GM23338 (cell line): ENCODE results near the gene KRT31. TPM values are rescaled to one million over a fixed set of nuclear protein-coding genes. Genes with fewer than 3 reads are reported as not detected.

Experiments used
- ATAC-seq: fragments of 200-7000 bp; cut with Tn5 transposase; 3 replicates; pipeline ENCODE4 v1.9.1; 2020
- DNase-seq: peaks from one replicate; pipeline ENCODE4 v3.0.0-alpha.2; 2015; ENCODE audit warnings: low spot score
- H2AFZ ChIP-seq: fragments of 200-600 bp; sonication (generic); 2 replicates; pipeline ENCODE4 v1.8.0; 2016; ENCODE audit warnings: antibody characterized with exemption, mild to moderate bottlenecking, moderate library complexity
- H3F3A ChIP-seq: fragments of 200-600 bp; sonication (generic); replicated peaks from 2 replicates; pipeline ENCODE4 v1.8.0; 2017; ENCODE audit warnings: antibody characterized with exemption, mixed run types, low read depth
- H3K27ac ChIP-seq: fragments of 200-600 bp; sonication (generic); 2 replicates; pipeline ENCODE4 v1.6.1; 2016; ENCODE audit warnings: low read depth
- H3K27me3 ChIP-seq: fragments of 200-600 bp; sonication (generic); 2 replicates; pipeline ENCODE4 v1.8.0; 2016; ENCODE audit warnings: mild to moderate bottlenecking, mixed run types, moderate library complexity; ENCODE audit not compliant: insufficient read depth
- H3K36me3 ChIP-seq: fragments of 200-600 bp; sonication (generic); 2 replicates; pipeline ENCODE4 v1.8.0; 2016; ENCODE audit warnings: mild to moderate bottlenecking; ENCODE audit not compliant: insufficient read depth
- H3K4me1 ChIP-seq: fragments of 200-600 bp; sonication (generic); 2 replicates; pipeline ENCODE4 v1.8.0; 2016; ENCODE audit warnings: mild to moderate bottlenecking, moderate library complexity; ENCODE audit not compliant: insufficient read depth
- H3K4me2 ChIP-seq: fragments of 200-600 bp; sonication (generic); 2 replicates; pipeline ENCODE4 v1.7.1; 2017; ENCODE audit warnings: mixed run types
- H3K4me3 ChIP-seq: fragments of 200-600 bp; sonication (generic); 2 replicates; pipeline ENCODE4 v1.6.1; 2016; ENCODE audit warnings: mixed run types
- H3K79me2 ChIP-seq: fragments of 200-600 bp; sonication (generic); replicated peaks from 2 replicates; pipeline ENCODE4 v1.8.0; 2017; ENCODE audit warnings: mild to moderate bottlenecking; ENCODE audit not compliant: insufficient read depth
- H3K9me2 ChIP-seq: fragments of 200-600 bp; sonication (generic); 2 replicates; pipeline ENCODE4 v1.8.0; 2017; ENCODE audit not compliant: insufficient read depth
- H4K20me1 ChIP-seq: fragments of 200-600 bp; sonication (generic); replicated peaks from 2 replicates; pipeline ENCODE4 v1.8.0; 2017; ENCODE audit warnings: mild to moderate bottlenecking; ENCODE audit not compliant: insufficient read depth
- H3K27ac Mint-ChIP-seq: 2 replicates; pipeline ENCODE4 v1.8.0; 2020; ENCODE audit warnings: inconsistent platforms, mild to moderate bottlenecking, moderate library complexity, mixed read lengths
- H3K27me3 Mint-ChIP-seq: 3 replicates; pipeline ENCODE4 v1.8.0; 2022; ENCODE audit warnings: low read depth, mild to moderate bottlenecking, moderate library complexity, mixed read lengths, inconsistent platforms; ENCODE audit not compliant: insufficient read depth, poor library complexity
- H3K36me3 Mint-ChIP-seq: 3 replicates; pipeline ENCODE4 v1.8.0; 2021; ENCODE audit warnings: low read depth, mild to moderate bottlenecking, inconsistent platforms, moderate library complexity, mixed read lengths
- H3K4me1 Mint-ChIP-seq: 3 replicates; pipeline ENCODE4 v1.8.0; 2020; ENCODE audit warnings: mild to moderate bottlenecking, inconsistent platforms, mixed read lengths
- H3K4me3 Mint-ChIP-seq: 3 replicates; pipeline ENCODE4 v1.8.0; 2021; ENCODE audit warnings: moderate library complexity, mild to moderate bottlenecking, inconsistent platforms, mixed read lengths
- H3K9me3 Mint-ChIP-seq: 3 replicates; pipeline ENCODE4 v1.8.0; 2020; ENCODE audit warnings: moderate library complexity, mild to moderate bottlenecking, inconsistent platforms, mixed read lengths
- CREB1 ChIP-seq: fragments of 250-450 bp; sonication (Bioruptor Pico); IDR thresholded peaks from 2 replicates; pipeline ENCODE4 v1.5.0; 2020; ENCODE audit warnings: low read depth, mild to moderate bottlenecking, moderate library complexity
- ETS1 ChIP-seq: IDR thresholded peaks from 2 replicates; pipeline ENCODE4 v1.6.1; 2016; ENCODE audit warnings: antibody characterized with exemption
- EZH2 ChIP-seq: fragments of 200-600 bp; sonication (generic); IDR thresholded peaks from one replicate; pipeline ENCODE4 v1.8.0; 2017; ENCODE audit warnings: antibody characterized with exemption, mild to moderate bottlenecking, low read depth; ENCODE audit not compliant: unreplicated experiment
- EZH2phosphoT487 ChIP-seq: fragments of 200-600 bp; sonication (generic); IDR thresholded peaks from one replicate; pipeline ENCODE4 v1.8.1; 2018; ENCODE audit warnings: antibody characterized with exemption; ENCODE audit not compliant: unreplicated experiment
- JUNB ChIP-seq: IDR thresholded peaks from one replicate; pipeline ENCODE4 v1.6.1; 2016; ENCODE audit warnings: antibody characterized with exemption; ENCODE audit not compliant: unreplicated experiment
- NANOG ChIP-seq: IDR thresholded peaks from 2 replicates; pipeline ENCODE4 v1.6.1; 2016; ENCODE audit warnings: antibody characterized with exemption, borderline replicate concordance
- POLR2AphosphoS5 ChIP-seq: IDR thresholded peaks from 2 replicates; pipeline ENCODE4 v1.6.1; 2016; ENCODE audit warnings: antibody characterized with exemption, low read depth
- STAT1 ChIP-seq: IDR thresholded peaks from one replicate; pipeline ENCODE4 v1.6.1; 2016; ENCODE audit warnings: antibody characterized with exemption; ENCODE audit not compliant: unreplicated experiment
- ZNF114 ChIP-seq: fragments of 250-450 bp; sonication (Bioruptor Pico); IDR thresholded peaks from 2 replicates; pipeline ENCODE4 v1.5.0; 2020; ENCODE audit warnings: mild to moderate bottlenecking, moderate library complexity
- ZNF331 ChIP-seq: fragments of 250-450 bp; sonication (Bioruptor Pico); IDR thresholded peaks from 2 replicates; pipeline ENCODE4 v1.5.0; 2020; ENCODE audit warnings: low read depth, mild to moderate bottlenecking, moderate library complexity
- polyA plus RNA-seq: library from polyadenylated mRNA; unstranded; fragments of >200 nt; fragmentation: Nextera tagmentation; extraction: Ambion mirVana; gene quantifications from 2 replicates; pipeline ENCODE4 v1.2.1, GENCODE V29; 2016
- total RNA-seq: library from RNA; depleted of rRNA; stranded (reverse); fragments of >200 nt; shearing (Covaris generic); gene quantifications from 2 replicates; pipeline ENCODE4 v1.2.3, GENCODE V29; 2014
- TF ChIP-seq, protein P1 (sequence below): fragments of 250-450 bp; sonication (Bioruptor Pico); IDR thresholded peaks from 2 replicates; pipeline ENCODE4 v1.5.0; 2020; ENCODE audit warnings: mild to moderate bottlenecking, moderate library complexity
- TF ChIP-seq, protein P2 (sequence below), 2 experiments: fragments of 200-600 bp in 1 of 2; sonication (generic) in 1 of 2; conservative IDR thresholded peaks; 2 replicates each; pipeline versions ENCODE4 v1.5.1 to v1.6.1; 2016 to 2017; ENCODE audit warnings: antibody characterized with exemption in 2 of 2, low read depth in 2 of 2, mild to moderate bottlenecking in 2 of 2, moderate library complexity in 1 of 2
- TF ChIP-seq, protein P3 (sequence below): IDR thresholded peaks from one replicate; pipeline ENCODE4 v1.6.1; 2018; ENCODE audit warnings: antibody characterized with exemption; ENCODE audit not compliant: unreplicated experiment

KRT31 gene
- total and polyA plus RNA-seq, 2 experiments from 2014 or later: not detected

- 0 out of 2 replicates have a peak, but pooled peaks cover 5% of the 10 kb centered on the region for H3K9me2 ChIP-seq
- H3K79me2 ChIP-seq: no peaks in the 10 kb centered on the region
- H3K36me3 Mint-ChIP-seq: no peaks in the 10 kb centered on the region; the same call in 2 of the 3 replicates
- TF ChIP-seq CREB1 (CRISPR knock-in tag) (no peak), ZNF114 (CRISPR knock-in tag) (no peak), POLR2AphosphoS5 (no peak), JUNB (no peak), NANOG (no peak), ETS1 (no peak), ZNF331 (CRISPR knock-in tag) (no peak), STAT1 (no peak), EZH2phosphoT487 (no peak), EZH2 (no peak)
- TF ChIP-seq, protein P1, sequence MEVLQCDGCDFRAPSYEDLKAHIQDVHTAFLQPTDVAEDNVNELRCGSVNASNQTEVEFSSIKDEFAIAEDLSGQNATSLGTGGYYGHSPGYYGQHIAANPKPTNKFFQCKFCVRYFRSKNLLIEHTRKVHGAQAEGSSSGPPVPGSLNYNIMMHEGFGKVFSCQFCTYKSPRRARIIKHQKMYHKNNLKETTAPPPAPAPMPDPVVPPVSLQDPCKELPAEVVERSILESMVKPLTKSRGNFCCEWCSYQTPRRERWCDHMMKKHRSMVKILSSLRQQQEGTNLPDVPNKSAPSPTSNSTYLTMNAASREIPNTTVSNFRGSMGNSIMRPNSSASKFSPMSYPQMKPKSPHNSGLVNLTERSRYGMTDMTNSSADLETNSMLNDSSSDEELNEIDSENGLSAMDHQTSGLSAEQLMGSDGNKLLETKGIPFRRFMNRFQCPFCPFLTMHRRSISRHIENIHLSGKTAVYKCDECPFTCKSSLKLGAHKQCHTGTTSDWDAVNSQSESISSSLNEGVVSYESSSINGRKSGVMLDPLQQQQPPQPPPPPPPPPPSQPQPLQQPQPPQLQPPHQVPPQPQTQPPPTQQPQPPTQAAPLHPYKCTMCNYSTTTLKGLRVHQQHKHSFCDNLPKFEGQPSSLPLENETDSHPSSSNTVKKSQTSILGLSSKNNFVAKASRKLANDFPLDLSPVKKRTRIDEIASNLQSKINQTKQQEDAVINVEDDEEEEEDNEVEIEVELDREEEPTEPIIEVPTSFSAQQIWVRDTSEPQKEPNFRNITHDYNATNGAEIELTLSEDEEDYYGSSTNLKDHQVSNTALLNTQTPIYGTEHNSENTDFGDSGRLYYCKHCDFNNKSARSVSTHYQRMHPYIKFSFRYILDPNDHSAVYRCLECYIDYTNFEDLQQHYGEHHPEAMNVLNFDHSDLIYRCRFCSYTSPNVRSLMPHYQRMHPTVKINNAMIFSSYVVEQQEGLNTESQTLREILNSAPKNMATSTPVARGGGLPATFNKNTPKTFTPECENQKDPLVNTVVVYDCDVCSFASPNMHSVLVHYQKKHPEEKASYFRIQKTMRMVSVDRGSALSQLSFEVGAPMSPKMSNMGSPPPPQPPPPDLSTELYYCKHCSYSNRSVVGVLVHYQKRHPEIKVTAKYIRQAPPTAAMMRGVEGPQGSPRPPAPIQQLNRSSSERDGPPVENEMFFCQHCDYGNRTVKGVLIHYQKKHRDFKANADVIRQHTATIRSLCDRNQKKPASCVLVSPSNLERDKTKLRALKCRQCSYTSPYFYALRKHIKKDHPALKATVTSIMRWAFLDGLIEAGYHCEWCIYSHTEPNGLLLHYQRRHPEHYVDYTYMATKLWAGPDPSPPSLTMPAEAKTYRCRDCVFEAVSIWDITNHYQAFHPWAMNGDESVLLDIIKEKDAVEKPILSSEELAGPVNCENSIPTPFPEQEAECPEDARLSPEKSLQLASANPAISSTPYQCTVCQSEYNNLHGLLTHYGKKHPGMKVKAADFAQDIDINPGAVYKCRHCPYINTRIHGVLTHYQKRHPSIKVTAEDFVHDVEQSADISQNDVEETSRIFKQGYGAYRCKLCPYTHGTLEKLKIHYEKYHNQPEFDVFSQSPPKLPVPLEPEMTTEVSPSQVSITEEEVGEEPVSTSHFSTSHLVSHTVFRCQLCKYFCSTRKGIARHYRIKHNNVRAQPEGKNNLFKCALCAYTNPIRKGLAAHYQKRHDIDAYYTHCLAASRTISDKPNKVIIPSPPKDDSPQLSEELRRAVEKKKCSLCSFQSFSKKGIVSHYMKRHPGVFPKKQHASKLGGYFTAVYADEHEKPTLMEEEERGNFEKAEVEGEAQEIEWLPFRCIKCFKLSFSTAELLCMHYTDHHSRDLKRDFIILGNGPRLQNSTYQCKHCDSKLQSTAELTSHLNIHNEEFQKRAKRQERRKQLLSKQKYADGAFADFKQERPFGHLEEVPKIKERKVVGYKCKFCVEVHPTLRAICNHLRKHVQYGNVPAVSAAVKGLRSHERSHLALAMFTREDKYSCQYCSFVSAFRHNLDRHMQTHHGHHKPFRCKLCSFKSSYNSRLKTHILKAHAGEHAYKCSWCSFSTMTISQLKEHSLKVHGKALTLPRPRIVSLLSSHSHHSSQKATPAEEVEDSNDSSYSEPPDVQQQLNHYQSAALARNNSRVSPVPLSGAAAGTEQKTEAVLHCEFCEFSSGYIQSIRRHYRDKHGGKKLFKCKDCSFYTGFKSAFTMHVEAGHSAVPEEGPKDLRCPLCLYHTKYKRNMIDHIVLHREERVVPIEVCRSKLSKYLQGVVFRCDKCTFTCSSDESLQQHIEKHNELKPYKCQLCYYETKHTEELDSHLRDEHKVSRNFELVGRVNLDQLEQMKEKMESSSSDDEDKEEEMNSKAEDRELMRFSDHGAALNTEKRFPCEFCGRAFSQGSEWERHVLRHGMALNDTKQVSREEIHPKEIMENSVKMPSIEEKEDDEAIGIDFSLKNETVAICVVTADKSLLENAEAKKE: no peak
- TF ChIP-seq, protein P2, sequence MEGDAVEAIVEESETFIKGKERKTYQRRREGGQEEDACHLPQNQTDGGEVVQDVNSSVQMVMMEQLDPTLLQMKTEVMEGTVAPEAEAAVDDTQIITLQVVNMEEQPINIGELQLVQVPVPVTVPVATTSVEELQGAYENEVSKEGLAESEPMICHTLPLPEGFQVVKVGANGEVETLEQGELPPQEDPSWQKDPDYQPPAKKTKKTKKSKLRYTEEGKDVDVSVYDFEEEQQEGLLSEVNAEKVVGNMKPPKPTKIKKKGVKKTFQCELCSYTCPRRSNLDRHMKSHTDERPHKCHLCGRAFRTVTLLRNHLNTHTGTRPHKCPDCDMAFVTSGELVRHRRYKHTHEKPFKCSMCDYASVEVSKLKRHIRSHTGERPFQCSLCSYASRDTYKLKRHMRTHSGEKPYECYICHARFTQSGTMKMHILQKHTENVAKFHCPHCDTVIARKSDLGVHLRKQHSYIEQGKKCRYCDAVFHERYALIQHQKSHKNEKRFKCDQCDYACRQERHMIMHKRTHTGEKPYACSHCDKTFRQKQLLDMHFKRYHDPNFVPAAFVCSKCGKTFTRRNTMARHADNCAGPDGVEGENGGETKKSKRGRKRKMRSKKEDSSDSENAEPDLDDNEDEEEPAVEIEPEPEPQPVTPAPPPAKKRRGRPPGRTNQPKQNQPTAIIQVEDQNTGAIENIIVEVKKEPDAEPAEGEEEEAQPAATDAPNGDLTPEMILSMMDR (conservative IDR thresholded peaks at IDR 0.05; ENCODE audit: low read depth in 2 of 2): no peak
- TF ChIP-seq, protein P3, sequence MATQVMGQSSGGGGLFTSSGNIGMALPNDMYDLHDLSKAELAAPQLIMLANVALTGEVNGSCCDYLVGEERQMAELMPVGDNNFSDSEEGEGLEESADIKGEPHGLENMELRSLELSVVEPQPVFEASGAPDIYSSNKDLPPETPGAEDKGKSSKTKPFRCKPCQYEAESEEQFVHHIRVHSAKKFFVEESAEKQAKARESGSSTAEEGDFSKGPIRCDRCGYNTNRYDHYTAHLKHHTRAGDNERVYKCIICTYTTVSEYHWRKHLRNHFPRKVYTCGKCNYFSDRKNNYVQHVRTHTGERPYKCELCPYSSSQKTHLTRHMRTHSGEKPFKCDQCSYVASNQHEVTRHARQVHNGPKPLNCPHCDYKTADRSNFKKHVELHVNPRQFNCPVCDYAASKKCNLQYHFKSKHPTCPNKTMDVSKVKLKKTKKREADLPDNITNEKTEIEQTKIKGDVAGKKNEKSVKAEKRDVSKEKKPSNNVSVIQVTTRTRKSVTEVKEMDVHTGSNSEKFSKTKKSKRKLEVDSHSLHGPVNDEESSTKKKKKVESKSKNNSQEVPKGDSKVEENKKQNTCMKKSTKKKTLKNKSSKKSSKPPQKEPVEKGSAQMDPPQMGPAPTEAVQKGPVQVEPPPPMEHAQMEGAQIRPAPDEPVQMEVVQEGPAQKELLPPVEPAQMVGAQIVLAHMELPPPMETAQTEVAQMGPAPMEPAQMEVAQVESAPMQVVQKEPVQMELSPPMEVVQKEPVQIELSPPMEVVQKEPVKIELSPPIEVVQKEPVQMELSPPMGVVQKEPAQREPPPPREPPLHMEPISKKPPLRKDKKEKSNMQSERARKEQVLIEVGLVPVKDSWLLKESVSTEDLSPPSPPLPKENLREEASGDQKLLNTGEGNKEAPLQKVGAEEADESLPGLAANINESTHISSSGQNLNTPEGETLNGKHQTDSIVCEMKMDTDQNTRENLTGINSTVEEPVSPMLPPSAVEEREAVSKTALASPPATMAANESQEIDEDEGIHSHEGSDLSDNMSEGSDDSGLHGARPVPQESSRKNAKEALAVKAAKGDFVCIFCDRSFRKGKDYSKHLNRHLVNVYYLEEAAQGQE: no peak
- no peak overlapping the region for H3K4me3 ChIP-seq
- no peaks in the 10 kb centered on the region for H3F3A ChIP-seq
- no peak overlapping the region for H3K4me3 Mint-ChIP-seq
- 0 out of 2 replicates have a peak, but pooled peaks cover 4% of the 10 kb centered on the region for H4K20me1 ChIP-seq
- no peaks in the 10 kb centered on the region for H3K27me3 Mint-ChIP-seq
- H3K4me1 ChIP-seq: no peaks in the 10 kb centered on the region
- H3K27ac ChIP-seq: no peak overlapping the region
- DNase-seq (no peak), ATAC-seq (no peak)
- no peak overlapping the region for H2AFZ ChIP-seq
- H3K27me3 ChIP-seq: no peaks in the 10 kb centered on the region
- no peak overlapping the region for H3K4me2 ChIP-seq
- H3K36me3 ChIP-seq: no peaks in the 10 kb centered on the region
- H3K9me3 Mint-ChIP-seq: peaks cover 21% of the 10 kb centered on the region
- no peaks in the 10 kb centered on the region for H3K4me1 Mint-ChIP-seq
- H3K27ac Mint-ChIP-seq: no peak overlapping the region
Measured at GRCh38 chr17:41345992-41346391, 51.4 kb downstream of the KRT31 start.
